Measurements from ENCODE around the gene BLTP3B.

BLTP3B gene

GRCh38 chr12:100165356-100165755 lies 22.7 kb upstream of the BLTP3B start:
- TF ChIP-seq CTCF (IDR thresholded peaks at IDR 0.05): no peak

- no peak for TF ChIP-seq CTCF (IDR thresholded peaks at IDR 0.05)
Observed at GRCh38 chr12:100164153-100164704, 21.6 kb upstream of the BLTP3B start.

GRCh38 chr12:100163416-100164152 lies 20.9 kb upstream of the BLTP3B start:
- no peak; the same call in 1 of the 2 replicates for TF ChIP-seq CTCF (IDR thresholded peaks at IDR 0.05)

GRCh38 chr12:100159391-100160104 lies 16.9 kb upstream of the BLTP3B start:
- TF ChIP-seq CTCF (IDR thresholded peaks at IDR 0.05): no peak

- no peak for TF ChIP-seq CTCF (IDR thresholded peaks at IDR 0.05)
Observed at GRCh38 chr12:100158535-100158934, 15.9 kb upstream of the BLTP3B start.

- TF ChIP-seq CTCF (IDR thresholded peaks at IDR 0.05): no peak
Observed at GRCh38 chr12:100157427-100157821, 14.8 kb upstream of the BLTP3B start.

- no peak for TF ChIP-seq CTCF (IDR thresholded peaks at IDR 0.05)
Observed at GRCh38 chr12:100156731-100157426, 14.2 kb upstream of the BLTP3B start.
